Posterior cingulate gyrus (tissue), 11 donors: ENCODE results near the gene PRR5.

Experiments used
- DNase-seq, 10 donors: peaks; one replicate each; pipeline versions ENCODE4 v3.0.0 to v3.0.0-alpha.2; 2020 to 2021; ENCODE audit warnings: mixed read lengths in 3 of 10
- intact Hi-C: fragments of 100-400 bp; cut with DNase I; formaldehyde crosslinking; loops from one replicate; pipeline ENCODE4 v1.15.1; 2023

PRR5 gene

DNA sequence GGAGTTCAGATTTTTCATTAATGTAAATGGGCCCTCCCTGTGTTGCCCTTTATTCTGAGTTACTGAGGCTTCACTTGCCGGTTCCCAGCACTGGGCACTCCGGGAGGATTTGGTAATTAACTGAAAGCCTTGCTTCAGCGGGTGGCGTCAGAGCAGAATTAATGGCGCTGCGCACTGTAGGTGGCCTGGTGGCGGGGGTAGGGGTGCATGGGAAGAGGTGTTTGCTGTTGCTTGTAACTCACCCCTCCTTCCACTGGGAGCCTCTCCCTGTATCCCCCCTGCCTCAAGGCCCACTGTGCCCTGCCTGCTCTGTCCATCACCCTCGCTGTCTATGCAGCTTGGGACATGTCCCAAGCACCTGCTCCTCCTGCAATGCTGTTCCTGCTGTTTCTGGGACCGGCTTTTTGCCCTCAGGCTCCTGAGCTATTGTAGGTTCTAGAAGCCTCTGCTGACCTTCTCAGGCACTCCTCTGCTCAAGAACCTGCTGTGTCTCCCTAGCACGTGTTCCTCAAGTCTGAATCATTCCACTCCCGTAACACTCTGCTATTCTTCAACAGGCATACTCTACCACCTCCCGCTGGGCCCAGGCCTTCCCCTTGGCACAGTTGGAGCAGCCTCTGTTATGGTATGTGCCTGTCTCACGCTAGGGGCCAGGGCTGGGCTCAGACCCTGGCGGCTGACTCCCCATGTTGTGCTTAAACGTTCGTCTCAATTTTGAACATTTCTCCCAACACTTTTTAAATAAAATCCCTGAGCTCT is 74.8 kb downstream of the PRR5 start:
- peak in 1 of 10 donors; percentile 57 for DNase-seq
- intact Hi-C loops = no loop called here

DNA sequence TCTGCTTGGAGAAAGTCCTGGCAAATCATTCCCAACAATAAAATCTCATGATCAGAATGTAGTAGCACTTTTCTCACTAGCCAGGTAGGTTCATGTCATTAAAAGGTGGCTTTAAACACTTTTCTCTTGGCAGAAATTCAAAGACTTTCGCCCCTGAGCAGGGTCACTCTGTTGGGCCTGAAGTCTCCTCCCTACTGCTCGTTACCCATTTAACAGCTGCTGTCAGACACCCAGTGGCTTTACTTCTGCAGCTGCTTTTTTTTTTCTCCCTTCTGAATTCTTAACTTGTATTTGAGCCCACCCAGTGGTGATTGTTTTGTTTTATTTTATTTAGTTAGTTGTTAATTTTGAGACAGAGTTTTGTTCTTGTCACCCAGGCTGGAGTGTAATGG is 75.4 kb downstream of the PRR5 start:
- intact Hi-C loops = no loop called here
- DNase-seq = no peak

GRCh38 chr22:44780876-44781449 is 79.0 kb downstream of the PRR5 start:
- intact Hi-C loops = no loop called here
- peak in 1 of 10 donors; percentile 73 for DNase-seq

DNA sequence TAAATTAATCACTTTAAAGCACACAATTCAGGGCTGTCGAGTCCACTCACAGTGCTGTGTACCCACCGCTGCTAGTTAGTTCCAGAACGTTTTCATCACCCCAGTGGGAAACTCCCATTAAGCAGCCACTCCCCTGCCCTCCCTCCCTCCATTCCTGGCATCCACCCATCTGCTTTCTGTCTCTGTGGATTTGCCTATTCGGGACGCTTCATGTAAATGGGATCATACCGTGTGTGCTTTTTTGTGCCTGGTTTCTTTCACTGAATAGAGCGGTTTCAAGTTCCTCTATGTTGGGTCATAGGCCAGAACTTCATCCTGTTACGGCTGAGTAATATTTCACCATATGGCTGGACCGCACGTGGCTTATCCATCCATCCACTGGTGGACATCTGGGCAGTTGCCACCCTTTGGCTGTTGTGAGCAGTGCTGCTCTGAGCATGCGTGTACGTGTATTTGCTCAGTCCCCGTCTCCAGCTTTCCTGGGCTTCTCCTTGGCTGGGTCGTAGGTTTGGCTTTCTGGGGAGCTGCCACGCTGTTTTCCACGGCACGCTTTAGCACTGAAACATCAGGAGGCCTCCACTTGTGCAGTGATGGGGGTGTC is 80.5 kb downstream of the PRR5 start:
- intact Hi-C loops = no loop called here
- peak in 2 of 10 donors; percentile 37 to 51 for DNase-seq

DNA sequence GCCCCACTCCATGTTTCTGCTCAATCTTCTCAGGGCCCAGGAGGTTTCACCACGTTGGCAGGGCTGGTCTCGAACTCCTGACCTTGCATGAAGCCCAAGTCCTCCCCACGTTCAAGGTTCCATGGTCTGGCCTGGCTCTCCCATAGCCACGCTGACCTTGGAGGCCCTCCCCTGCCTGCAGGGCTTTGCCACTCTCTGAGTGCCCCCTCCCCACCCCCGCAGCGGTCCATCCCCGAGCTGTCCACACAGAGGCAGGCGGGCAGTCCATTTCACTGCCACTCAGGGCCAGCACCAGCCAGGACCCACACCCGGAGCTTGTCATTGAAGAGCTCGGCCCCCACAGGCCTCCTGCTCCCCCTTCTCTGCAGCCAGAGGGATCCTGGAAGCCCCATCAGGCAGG is 81.1 kb downstream of the PRR5 start:
- intact Hi-C loops = no loop called here

DNA sequence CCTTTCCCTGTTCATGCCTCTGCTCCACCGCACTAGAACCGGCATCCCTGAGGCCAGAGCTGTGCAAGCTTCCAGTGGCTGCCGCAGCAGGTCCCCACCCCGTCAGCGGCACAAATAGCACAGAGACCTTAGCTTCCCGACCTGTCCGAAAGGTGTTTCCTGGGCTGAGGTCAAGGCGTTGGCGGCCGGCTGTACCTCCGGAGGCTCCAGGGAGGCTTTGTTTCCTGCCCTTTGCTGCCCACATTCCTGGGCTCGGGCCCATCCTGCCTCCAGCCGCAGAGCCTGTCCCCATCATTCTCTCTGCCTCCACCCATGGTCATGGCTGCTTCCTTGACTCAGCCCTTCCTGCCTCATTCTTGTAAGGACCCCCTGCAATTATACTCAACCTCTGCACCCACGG is 81.6 kb downstream of the PRR5 start:
- intact Hi-C loops = no loop called here
- peak in 1 of 10 donors; percentile 27 for DNase-seq

More for the DNA sequence above, 81.1 kb downstream of the PRR5 start:
- DNase-seq = peak in 2 of 10 donors; percentile 21 to 45

DNA sequence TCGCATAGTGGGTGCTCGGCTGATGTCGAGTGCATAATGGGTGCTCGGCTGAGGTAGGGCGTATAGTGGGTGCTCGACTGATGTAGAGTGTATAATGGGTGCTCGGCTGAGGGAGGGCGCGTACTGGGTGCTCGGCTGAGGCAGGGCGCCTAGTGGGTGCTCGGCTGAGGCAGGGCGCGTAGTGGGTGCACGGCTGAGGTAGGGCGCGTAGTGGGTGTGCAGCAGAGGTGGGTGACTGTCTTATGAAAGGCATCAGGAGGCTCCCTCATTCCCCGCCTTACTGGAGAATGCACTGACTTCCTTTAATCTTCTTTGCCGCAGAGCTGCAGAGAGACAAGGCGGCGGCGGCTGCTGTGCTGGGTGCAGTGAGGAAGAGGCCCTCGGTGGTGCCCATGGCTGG is 84.1 kb downstream of the PRR5 start:
- intact Hi-C loops = no loop called here
- peak in 1 of 10 donors; percentile 55 for DNase-seq

DNA sequence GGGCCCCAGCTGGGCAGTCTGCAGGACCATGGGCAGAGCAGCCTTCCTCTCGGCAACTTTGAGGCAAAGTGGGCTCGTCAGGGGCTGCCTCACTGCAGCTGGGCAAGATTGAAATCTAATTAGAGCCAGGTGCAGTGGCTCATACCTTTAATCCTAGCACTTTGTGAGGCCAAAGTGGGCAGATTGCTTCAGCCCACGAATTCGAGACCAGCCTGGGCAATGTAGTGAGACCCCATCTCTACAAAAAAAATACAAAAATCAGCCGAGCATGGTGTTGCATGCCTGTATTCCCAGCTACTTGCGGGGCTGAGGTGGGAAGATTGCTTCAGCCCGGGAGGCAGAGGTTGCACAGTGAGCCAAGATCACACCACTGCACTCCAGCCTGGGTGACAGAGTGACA is 84.6 kb downstream of the PRR5 start:
- DNase-seq = peak in 1 of 10 donors; percentile 26
- intact Hi-C loops = no loop called here
